ENCODE measurements around the gene NOTUM.

NOTUM gene

GRCh38 chr17:81909966-81910839 is 50.8 kb downstream of the NOTUM start:
- DNase-seq (ENCODE audit: low read depth, low spot score) = no peak

GRCh38 chr17:81909231-81909630 is 51.8 kb downstream of the NOTUM start:
- no peak for DNase-seq (ENCODE audit: low read depth, low spot score)

- no peak for DNase-seq (ENCODE audit: low read depth, low spot score)
Measured at GRCh38 chr17:81908793-81909192, 52.2 kb downstream of the NOTUM start.

- DNase-seq (ENCODE audit: low read depth, low spot score) = no peak
Measured at GRCh38 chr17:81907219-81908145, 53.5 kb downstream of the NOTUM start.

- no peak for DNase-seq (ENCODE audit: low read depth, low spot score)
Measured at GRCh38 chr17:81906476-81907218, 54.3 kb downstream of the NOTUM start.

- DNase-seq (ENCODE audit: low read depth, low spot score) = no peak
Measured at GRCh38 chr17:81905993-81906392, 55.0 kb downstream of the NOTUM start.

- no peak for DNase-seq (ENCODE audit: low read depth, low spot score)
Measured at GRCh38 chr17:81905424-81905875, 55.5 kb downstream of the NOTUM start.

- DNase-seq (ENCODE audit: low read depth, low spot score) = no peak
Measured at GRCh38 chr17:81904600-81905423, 56.2 kb downstream of the NOTUM start.

GRCh38 chr17:81903896-81904599 is 56.9 kb downstream of the NOTUM start:
- no peak for DNase-seq (ENCODE audit: low read depth, low spot score)

GRCh38 chr17:81903415-81903831 is 57.6 kb downstream of the NOTUM start:
- no peak for DNase-seq (ENCODE audit: low read depth, low spot score)

GRCh38 chr17:81902653-81903414 is 58.2 kb downstream of the NOTUM start:
- no peak for DNase-seq (ENCODE audit: low read depth, low spot score)
